ENCODE data around the gene POLR3E.
"Not testable (repeated sequence)": the region's sequence is repeated elsewhere in the genome, so short reads cannot be mapped to it uniquely, and the experiment has no call there.

The POLR3E gene

GRCh38 chr16:22293137-22294106 lies 3.8 kb upstream of the POLR3E start:
- DNase-seq (ENCODE audit: low read depth) = no peak

- no peak for DNase-seq (ENCODE audit: low read depth)
Observed at GRCh38 chr16:22296225-22297113, 740 bp upstream of the POLR3E start.

DNA sequence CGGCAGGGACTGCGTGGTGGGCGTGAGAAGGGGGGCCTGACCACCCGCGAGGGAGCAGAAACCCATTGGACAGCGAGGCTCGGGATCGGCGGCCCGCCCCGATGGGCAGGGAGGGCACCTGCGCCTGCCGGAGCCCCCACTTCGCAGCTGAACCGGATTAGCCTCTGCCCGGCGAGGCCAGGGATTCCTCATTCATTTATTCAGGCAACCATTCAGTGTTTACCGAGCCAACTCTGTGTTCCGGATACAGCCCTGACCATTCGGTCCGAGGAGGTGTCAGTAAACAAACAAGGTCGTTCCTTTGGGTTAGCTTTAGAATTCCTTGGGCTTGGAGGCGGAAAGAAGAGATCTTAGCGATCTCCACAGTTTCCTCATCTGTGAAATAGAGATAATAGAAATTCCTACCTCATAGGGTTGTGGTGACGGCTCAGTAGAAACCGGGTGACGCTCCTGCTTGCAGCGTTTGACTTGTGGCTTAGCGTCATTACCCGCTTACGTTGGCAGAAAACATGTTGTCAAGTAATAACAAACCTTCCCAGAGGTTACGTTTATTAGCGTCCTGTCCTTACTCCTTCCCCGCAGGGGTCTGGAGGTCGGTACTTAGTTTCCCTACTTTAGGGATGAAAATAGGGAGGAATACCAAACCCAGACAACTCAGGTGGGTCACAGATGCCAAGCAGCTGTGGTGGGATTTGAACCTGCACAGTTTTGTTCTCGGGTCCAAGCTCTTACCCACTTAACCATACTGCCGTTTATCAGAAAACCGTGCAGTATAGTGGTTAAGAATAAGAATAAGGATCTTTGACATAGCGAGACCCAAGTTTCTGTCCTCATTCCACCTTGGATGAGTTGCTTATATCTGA lies 893 bp downstream of the POLR3E start:
- peak; percentile 63 for DNase-seq (ENCODE audit: low read depth)

GRCh38 chr16:22299036-22299435 lies 1.8 kb downstream of the POLR3E start:
- no peak for DNase-seq (ENCODE audit: low read depth)

DNA sequence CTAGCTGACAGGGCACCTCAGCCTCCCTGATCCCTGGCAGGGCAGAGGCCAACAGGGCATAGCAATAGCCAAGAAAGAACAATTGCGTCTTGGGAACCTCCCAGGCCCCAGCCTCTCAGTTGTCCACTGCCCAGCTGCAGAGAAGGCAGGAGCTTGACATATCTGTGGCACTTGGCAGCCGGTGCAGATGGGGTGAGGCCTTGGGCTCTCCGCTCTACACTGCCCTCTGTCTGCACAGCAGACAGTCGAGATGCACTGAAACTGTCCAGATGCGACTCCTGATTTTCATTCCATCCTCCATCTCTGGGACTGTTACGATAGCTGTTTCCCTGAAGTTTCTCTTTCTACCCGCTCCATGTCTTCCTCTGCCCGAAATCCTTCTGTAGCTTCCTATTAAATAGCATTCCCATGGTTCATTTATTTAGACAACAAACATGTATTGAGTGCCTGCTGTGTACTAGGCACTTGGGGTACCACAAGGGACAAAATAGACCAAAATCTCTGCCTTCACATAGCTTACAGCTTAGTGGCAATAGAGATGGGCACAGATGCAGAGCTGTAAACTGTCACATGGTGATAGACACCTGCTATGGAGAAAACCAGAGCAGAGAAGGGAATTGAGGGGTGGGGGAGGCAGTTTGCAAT lies 3.3 kb downstream of the POLR3E start:
- DNase-seq (ENCODE audit: low read depth) = peak; percentile 26

GRCh38 chr16:22301423-22301822 lies 4.2 kb downstream of the POLR3E start:
- not testable (repeated sequence) for DNase-seq (ENCODE audit: low read depth)

DNA sequence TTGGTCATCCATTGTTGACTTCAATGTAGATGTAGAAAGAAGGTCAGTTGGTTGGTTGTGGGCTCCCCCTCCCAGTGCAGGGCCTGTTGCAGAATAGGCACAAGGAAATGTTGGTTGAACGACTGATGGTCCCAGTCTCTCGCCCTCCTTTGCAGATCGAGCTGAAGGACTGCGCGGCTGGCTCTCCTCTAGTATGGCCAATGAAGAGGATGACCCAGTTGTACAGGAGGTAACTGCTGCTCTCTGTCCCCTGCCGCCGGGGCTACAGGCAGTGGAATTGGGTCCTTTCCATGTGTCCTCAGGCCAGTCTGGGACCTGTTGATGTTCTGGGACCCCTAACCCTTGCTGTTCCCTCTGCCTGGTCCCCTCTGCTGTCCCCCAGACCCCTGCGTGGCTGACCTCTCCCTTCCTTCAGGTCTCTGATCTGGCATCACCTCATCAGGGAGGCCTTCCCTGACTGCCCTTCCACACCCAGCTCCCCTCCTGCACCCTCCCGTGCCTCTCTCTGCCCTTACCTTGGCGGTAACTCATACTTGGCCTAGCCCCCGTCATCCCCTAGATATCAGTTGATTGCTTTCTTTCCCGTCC lies 5.7 kb downstream of the POLR3E start:
- no peak for DNase-seq (ENCODE audit: low read depth)

- DNase-seq (ENCODE audit: low read depth) = no peak
Observed at GRCh38 chr16:22304411-22304810, 7.2 kb downstream of the POLR3E start.

GRCh38 chr16:22306788-22307187 lies 9.6 kb downstream of the POLR3E start:
- DNase-seq (ENCODE audit: low read depth) = no peak

GRCh38 chr16:22307838-22308237 lies 10.6 kb downstream of the POLR3E start:
- DNase-seq (ENCODE audit: low read depth) = no peak

- no peak for DNase-seq (ENCODE audit: low read depth)
Observed at GRCh38 chr16:22308824-22309520, 11.8 kb downstream of the POLR3E start.

- no peak for DNase-seq (ENCODE audit: low read depth)
Observed at GRCh38 chr16:22311520-22311919, 14.3 kb downstream of the POLR3E start.

- DNase-seq (ENCODE audit: low read depth) = no peak
Observed at GRCh38 chr16:22312897-22313781, 15.9 kb downstream of the POLR3E start.

- DNase-seq (ENCODE audit: low read depth) = no peak
Observed at GRCh38 chr16:22313876-22314470, 16.8 kb downstream of the POLR3E start.

- DNase-seq (ENCODE audit: low read depth) = no peak
Observed at GRCh38 chr16:22314661-22315626, 17.7 kb downstream of the POLR3E start.

DNA sequence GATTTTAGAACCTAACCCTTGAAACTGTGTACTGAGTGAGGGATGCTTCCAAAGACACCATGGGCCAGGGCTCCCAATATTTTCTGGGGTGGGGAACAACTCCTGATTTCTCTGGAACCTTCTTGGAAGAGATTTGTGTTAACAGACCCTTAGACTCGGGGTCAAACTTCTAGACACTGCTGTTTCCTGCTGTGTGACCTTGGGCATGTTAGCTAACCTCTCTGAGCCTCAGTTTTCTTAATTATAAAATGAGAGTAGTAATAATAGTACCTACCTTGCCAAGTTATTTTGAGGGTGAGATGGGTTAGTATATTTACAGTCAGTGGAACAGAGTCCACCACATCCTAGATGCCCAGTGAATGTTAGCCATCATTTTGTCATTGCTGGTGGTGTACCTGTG lies 18.8 kb downstream of the POLR3E start:
- DNase-seq (ENCODE audit: low read depth) = no peak

DNA sequence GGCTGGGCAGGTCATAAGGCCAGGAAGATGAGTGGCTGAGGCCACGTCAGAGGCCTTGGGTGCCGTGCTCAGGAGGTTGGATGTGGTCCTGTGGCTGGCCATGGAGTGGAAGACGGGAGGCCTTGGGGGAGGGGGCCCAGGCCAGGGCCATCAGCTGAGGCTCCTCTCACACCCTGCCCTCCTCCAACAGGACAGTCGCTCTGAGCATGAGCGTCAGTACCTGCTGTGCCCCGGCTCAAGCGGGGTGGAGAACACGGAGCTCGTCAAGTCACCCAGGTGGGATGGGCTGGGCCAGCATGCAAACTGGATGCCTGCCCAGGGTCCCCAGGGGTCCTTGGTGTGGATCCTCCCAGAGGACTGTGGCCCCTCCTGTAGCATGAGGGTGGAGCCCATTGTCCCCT lies 19.2 kb downstream of the POLR3E start:
- DNase-seq (ENCODE audit: low read depth) = no peak
